ENCODE measurements around the gene KCNT1. TPM values are rescaled to one million over a fixed set of nuclear protein-coding genes. Genes with fewer than 3 reads are reported as not detected.

Gene KCNT1
- total RNA-seq, 1 experiment from 2014 or later: not detected

DNA sequence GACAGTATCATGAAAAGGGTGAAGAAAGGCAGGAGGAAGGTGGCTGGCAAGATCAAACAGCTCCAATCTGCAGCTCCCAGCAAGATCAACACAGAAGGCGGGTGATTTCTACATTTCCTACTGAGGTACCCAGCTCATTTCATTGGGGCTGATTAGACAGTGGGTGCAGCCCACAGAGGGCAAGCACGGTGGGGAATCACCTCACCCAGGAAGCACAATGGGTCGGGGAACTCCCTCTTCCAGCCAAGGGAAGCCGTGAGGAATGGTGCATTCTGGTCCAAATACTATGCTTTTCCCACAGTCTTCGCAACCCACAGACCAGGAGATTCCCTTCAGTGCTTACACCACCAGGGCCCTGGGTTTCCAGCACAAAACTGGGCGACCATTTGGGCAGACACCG, 138.6 kb downstream of the KCNT1 start:
- BruUV-seq (replicated peaks): no TSS peak
- ChIA-PET POLR2A (ENCODE audit: low non-redundant PET) (no interaction called here), CTCF (no interaction called here)

More for the DNA sequence above, 138.6 kb downstream of the KCNT1 start:
- DNase-seq (ENCODE audit: low spot score): no peak
- Histone ChIP-seq H3K27ac (ENCODE audit: low read depth, low read length, poor library complexity, severe bottlenecking) (no peak overlapping the region), H3K4me1 (ENCODE audit: insufficient read depth, low read length, poor library complexity, severe bottlenecking) (no peaks in the 10 kb centered on the region), H3K4me3 (ENCODE audit: low read depth, low read length, poor library complexity, severe bottlenecking) (no peak overlapping the region), H3K9me3 (ENCODE audit: low read depth, low read length, poor library complexity, severe bottlenecking) (no peaks in the 10 kb centered on the region), H3K36me3 (ENCODE audit: insufficient read depth, low read length, poor library complexity, severe bottlenecking) (no peaks in the 10 kb centered on the region), H3K27me3 (replicated peaks; ENCODE audit: insufficient read depth, low read depth, low read length, poor library complexity) (no peaks in the 10 kb centered on the region)
- intact Hi-C loops (cut with micrococcal nuclease; ENCODE audit: unreplicated experiment): no loop called here
- TF ChIP-seq, protein P1, sequence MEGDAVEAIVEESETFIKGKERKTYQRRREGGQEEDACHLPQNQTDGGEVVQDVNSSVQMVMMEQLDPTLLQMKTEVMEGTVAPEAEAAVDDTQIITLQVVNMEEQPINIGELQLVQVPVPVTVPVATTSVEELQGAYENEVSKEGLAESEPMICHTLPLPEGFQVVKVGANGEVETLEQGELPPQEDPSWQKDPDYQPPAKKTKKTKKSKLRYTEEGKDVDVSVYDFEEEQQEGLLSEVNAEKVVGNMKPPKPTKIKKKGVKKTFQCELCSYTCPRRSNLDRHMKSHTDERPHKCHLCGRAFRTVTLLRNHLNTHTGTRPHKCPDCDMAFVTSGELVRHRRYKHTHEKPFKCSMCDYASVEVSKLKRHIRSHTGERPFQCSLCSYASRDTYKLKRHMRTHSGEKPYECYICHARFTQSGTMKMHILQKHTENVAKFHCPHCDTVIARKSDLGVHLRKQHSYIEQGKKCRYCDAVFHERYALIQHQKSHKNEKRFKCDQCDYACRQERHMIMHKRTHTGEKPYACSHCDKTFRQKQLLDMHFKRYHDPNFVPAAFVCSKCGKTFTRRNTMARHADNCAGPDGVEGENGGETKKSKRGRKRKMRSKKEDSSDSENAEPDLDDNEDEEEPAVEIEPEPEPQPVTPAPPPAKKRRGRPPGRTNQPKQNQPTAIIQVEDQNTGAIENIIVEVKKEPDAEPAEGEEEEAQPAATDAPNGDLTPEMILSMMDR (conservative IDR thresholded peaks at IDR 0.05; ENCODE audit: low read depth, low read length): no peak
- TF ChIP-seq EZH2 (IDR thresholded peaks at IDR 0.05; ENCODE audit: borderline replicate concordance, low read depth, low read length, poor library complexity, severe bottlenecking): no peak

Other genes starting within 250 kb of the KCNT1 start
- gene PPP1R26, start 222.4 kb upstream of the KCNT1 start, total RNA-seq (2021): 7.4 and 9.6 TPM in 2 replicates
- gene MRPS2, start 201.5 kb upstream of the KCNT1 start, total RNA-seq (2021): 83.2 and 88.8 TPM in 2 replicates
- not detected in 2 replicates for gene LCN1, start 180.7 kb upstream of the KCNT1 start, total RNA-seq (2021)
- not detected in 2 replicates for gene OBP2A, start 156.1 kb upstream of the KCNT1 start, total RNA-seq (2021)
- gene PAEP, start 140.4 kb upstream of the KCNT1 start, total RNA-seq (2021): not detected in 2 replicates
- gene GLT6D1, start 62.6 kb upstream of the KCNT1 start, total RNA-seq (2021): not detected in 2 replicates
- not detected in 2 replicates for gene LCN9, start 38.9 kb upstream of the KCNT1 start, total RNA-seq (2021)
- gene SOHLH1, start 2.7 kb upstream of the KCNT1 start, total RNA-seq (2021): not detected in 2 replicates
- gene CAMSAP1, start 205.4 kb downstream of the KCNT1 start, total RNA-seq (2021): 51.0 and 52.3 TPM in 2 replicates